Measurements from ENCODE around the gene ARMC9. TPM values are rescaled to one million over a fixed set of nuclear protein-coding genes. Genes with fewer than 3 reads are reported as not detected.
A peak's percentile ranks its signal among the peaks of the same experiment; 100 is the strongest.

The ARMC9 gene
- total and polyA plus RNA-seq, 4 donors = 20.5 to 51.6 (median 38.6) TPM

GRCh38 chr2:231260442-231261208, 62.2 kb downstream of the ARMC9 start:
- WGBS, 2 donors = 77 to 82% methylated on average over 15 of the region's 15 CpGs
- no peaks in the 10 kb centered on the region for H3K9me3 ChIP-seq (ENCODE audit: control insufficient read depth in 4 of 4, insufficient read depth in 3 of 4, low read length in 3 of 4)
- no peak overlapping the region for H3K27ac ChIP-seq (ENCODE audit: low read depth in 1 of 2, low read length in 1 of 2)
- no peak for ATAC-seq (ENCODE audit: insufficient read depth, low FRiP score)
- H3K4me1 ChIP-seq (ENCODE audit: control insufficient read depth in 5 of 5, insufficient read depth in 5 of 5, low read length in 5 of 5) = peaks cover 0 to 4% (median 0%) of the 10 kb centered on the region in 5 donors
- H3K9ac ChIP-seq (ENCODE audit: insufficient read depth in 1 of 2, low read length in 2 of 2) = no peak overlapping the region
- H3K4me3 ChIP-seq = no peak overlapping the region
- DNase-seq = no peak
- no peak for TF ChIP-seq CTCF (IDR thresholded peaks at IDR 0.05; ENCODE audit: control extremely low read depth, extremely low read depth)
- H3K36me3 ChIP-seq (ENCODE audit: control insufficient read depth in 4 of 4, insufficient read depth in 4 of 4, low read length in 4 of 4) = peaks cover 0 to 12% (median 4%) of the 10 kb centered on the region in 4 donors
- no peaks in the 10 kb centered on the region for H3K27me3 ChIP-seq (ENCODE audit: control insufficient read depth in 3 of 3, insufficient read depth in 3 of 3, low read length in 2 of 3)

- no peak for TF ChIP-seq CTCF (IDR thresholded peaks at IDR 0.05; ENCODE audit: control extremely low read depth, extremely low read depth)
- DNase-seq = no peak
- H3K27me3 ChIP-seq (ENCODE audit: control insufficient read depth in 3 of 3, insufficient read depth in 3 of 3, low read length in 2 of 3) = no peaks in the 10 kb centered on the region
- H3K36me3 ChIP-seq (ENCODE audit: control insufficient read depth in 4 of 4, insufficient read depth in 4 of 4, low read length in 4 of 4) = peaks cover 0 to 12% (median 4%) of the 10 kb centered on the region in 4 donors
- no peak overlapping the region for H3K4me3 ChIP-seq
- no peak overlapping the region for H3K27ac ChIP-seq (ENCODE audit: low read depth in 1 of 2, low read length in 1 of 2)
- peaks cover 0 to 4% (median 0%) of the 10 kb centered on the region in 5 donors for H3K4me1 ChIP-seq (ENCODE audit: control insufficient read depth in 5 of 5, insufficient read depth in 5 of 5, low read length in 5 of 5)
- WGBS, 2 donors = 85 to 89% methylated on average over 10 of the region's 10 CpGs
- H3K9ac ChIP-seq (ENCODE audit: insufficient read depth in 1 of 2, low read length in 2 of 2) = no peak overlapping the region
- ATAC-seq (ENCODE audit: insufficient read depth, low FRiP score) = no peak
- H3K9me3 ChIP-seq (ENCODE audit: control insufficient read depth in 4 of 4, insufficient read depth in 3 of 4, low read length in 3 of 4) = no peaks in the 10 kb centered on the region
These were observed 64.8 kb downstream of the ARMC9 start for GRCh38 chr2:231263118-231263831.

- Histone ChIP-seq H3K9me3 (ENCODE audit: control insufficient read depth in 4 of 4, insufficient read depth in 3 of 4, low read length in 3 of 4) (no peaks in the 10 kb centered on the region), H3K27me3 (ENCODE audit: control insufficient read depth in 3 of 3, insufficient read depth in 3 of 3, low read length in 2 of 3) (no peaks in the 10 kb centered on the region), H3K4me1 (ENCODE audit: control insufficient read depth in 5 of 5, insufficient read depth in 5 of 5, low read length in 5 of 5) (peaks cover 0 to 6% (median 0%) of the 10 kb centered on the region in 5 donors), H3K9ac (ENCODE audit: insufficient read depth in 1 of 2, low read length in 2 of 2) (no peak overlapping the region), H3K27ac (ENCODE audit: low read depth in 1 of 2, low read length in 1 of 2) (peak overlapping the region in 1 of 2 donors; percentile 68), H3K4me3 (no peak overlapping the region), H3K36me3 (ENCODE audit: control insufficient read depth in 4 of 4, insufficient read depth in 4 of 4, low read length in 4 of 4) (peaks cover 0 to 13% (median 9%) of the 10 kb centered on the region in 4 donors)
- TF ChIP-seq CTCF (IDR thresholded peaks at IDR 0.05; ENCODE audit: control extremely low read depth, extremely low read depth) = no peak
- ATAC-seq (ENCODE audit: insufficient read depth, low FRiP score) = peak; percentile 64
- WGBS, 2 donors = 72 to 84% methylated on average over 20 of the region's 20 CpGs
- DNase-seq = peak in 2 of 3 donors; percentile 20 to 53
These were observed 72.0 kb downstream of the ARMC9 start for GRCh38 chr2:231270221-231271114.

All from lung (tissue), 12 donors.